ENCODE results near the gene ZC3H11A. TPM values are rescaled to one million over a fixed set of nuclear protein-coding genes. Genes with fewer than 3 reads are reported as not detected.

ZC3H11A gene
- total RNA-seq, result 83.5 and 97.6 TPM in 2 replicates

GRCh38 chr1:203795441-203796235 is at the start of gene ZC3H11A, which contains the start of gene ZBED6:
ZC3H11A (plus strand) TSS chr1:203795623; CDS start chr1:203817071, 21,448 bp downstream.
ZBED6 (plus strand) TSS chr1:203795623; CDS start chr1:203797523, 1,900 bp downstream.

GRCh38 chr1:203765029-203765837 is 30.2 kb upstream of the ZC3H11A start, which contains the start of gene LAX1:
LAX1 (plus strand) TSS chr1:203765183; CDS start chr1:203765566, 383 bp downstream.

Other genes with a start within 250 kb of the ZC3H11A start
- 364 and 408 TPM in 2 replicates for gene ATP2B4, start 168.8 kb upstream of the ZC3H11A start, total RNA-seq
- gene LAX1, start 30.4 kb upstream of the ZC3H11A start, total RNA-seq, result not detected in 2 replicates
- gene ZBED6, start within 50 bp of the ZC3H11A start, total RNA-seq, result 13.7 and 16.9 TPM in 2 replicates
- 36.9 and 111 TPM in 2 replicates for gene SNRPE, start 66.0 kb downstream of the ZC3H11A start, total RNA-seq